AG09319 (cell line): ENCODE results near the gene GLCCI1.

Experiments used
- DNase-seq: peaks from one replicate; pipeline ENCODE4 v3.0.0-alpha.2; 2010; ENCODE audit warnings: low read depth; ENCODE audit errors: extremely low read depth
- CTCF ChIP-seq: IDR thresholded peaks from 2 replicates; pipeline ENCODE4 v1.5.1; 2011; ENCODE audit warnings: low read depth, mild to moderate bottlenecking, inconsistent platforms, low read length, moderate library complexity

The GLCCI1 gene

GRCh38 chr7:7944619-7945282 lies 23.8 kb upstream of the GLCCI1 start:
- no peak for DNase-seq
- no peak for TF ChIP-seq CTCF

GRCh38 chr7:7946486-7946885 lies 22.1 kb upstream of the GLCCI1 start:
- TF ChIP-seq CTCF = no peak
- no peak for DNase-seq

- no peak for TF ChIP-seq CTCF
- DNase-seq = no peak
Observed at GRCh38 chr7:7948232-7948631, 20.4 kb upstream of the GLCCI1 start.

GRCh38 chr7:7953806-7954205 lies 14.8 kb upstream of the GLCCI1 start:
- TF ChIP-seq CTCF = no peak
- no peak for DNase-seq

GRCh38 chr7:7956531-7957128 lies 12.0 kb upstream of the GLCCI1 start:
- TF ChIP-seq CTCF = no peak
- DNase-seq = no peak

- no peak for DNase-seq
- no peak for TF ChIP-seq CTCF
Observed at GRCh38 chr7:7957513-7957912, 11.1 kb upstream of the GLCCI1 start.

GRCh38 chr7:7959979-7960670 lies 8.5 kb upstream of the GLCCI1 start:
- no peak for DNase-seq
- no peak for TF ChIP-seq CTCF
